ENCODE measurements around the gene RGS10.
"Not testable (repeated sequence)": the region's sequence is repeated elsewhere in the genome, so short reads cannot be mapped to it uniquely, and the experiment has no call there.

The RGS10 gene

GRCh38 chr10:119542357-119542987 lies at the start of gene RGS10:
RGS10 (minus strand) TSS chr10:119542719; CDS start chr10:119542638, 81 bp downstream.
- peaks cover 15% of the 10 kb centered on the region for H3K4me1 ChIP-seq (ENCODE audit: insufficient read depth, low read length)
- H3K36me3 ChIP-seq (ENCODE audit: insufficient read depth, low read length), result no peaks in the 10 kb centered on the region
- H3K9me3 ChIP-seq (ENCODE audit: control insufficient read depth, insufficient read depth, low read length), result no peaks in the 10 kb centered on the region
- H3K9ac ChIP-seq (ENCODE audit: low read depth, low read length), result peak within 1 kb of the TSS; percentile 78

- Histone ChIP-seq H3K4me1 (ENCODE audit: insufficient read depth, low read length) (peaks cover 3% of the 10 kb centered on the region; the same call in 1 of the 2 replicates), H3K9ac (ENCODE audit: low read depth, low read length) (no peak overlapping the region), H3K36me3 (ENCODE audit: insufficient read depth, low read length) (peaks cover 18% of the 10 kb centered on the region), H3K9me3 (ENCODE audit: control insufficient read depth, insufficient read depth, low read length) (no peaks in the 10 kb centered on the region)
These were observed 45.6 kb upstream of the RGS10 start for GRCh38 chr10:119588071-119588470.

- Histone ChIP-seq H3K9me3 (ENCODE audit: control insufficient read depth, insufficient read depth, low read length) (no peaks in the 10 kb centered on the region), H3K36me3 (ENCODE audit: insufficient read depth, low read length) (peaks cover 16% of the 10 kb centered on the region), H3K4me1 (ENCODE audit: insufficient read depth, low read length) (no peaks in the 10 kb centered on the region)
These were observed 35.8 kb upstream of the RGS10 start for GRCh38 chr10:119578355-119578754.

GRCh38 chr10:119575991-119576390 lies 33.5 kb upstream of the RGS10 start:
- H3K9ac ChIP-seq (ENCODE audit: low read depth, low read length), result no peak overlapping the region
- H3K9me3 ChIP-seq (ENCODE audit: control insufficient read depth, insufficient read depth, low read length), result no peaks in the 10 kb centered on the region
- no peaks in the 10 kb centered on the region for H3K4me1 ChIP-seq (ENCODE audit: insufficient read depth, low read length)
- H3K36me3 ChIP-seq (ENCODE audit: insufficient read depth, low read length), result peaks cover 16% of the 10 kb centered on the region; the same call in 1 of the 2 replicates

More at GRCh38 chr10:119578355-119578754, 35.8 kb upstream of the RGS10 start:
- H3K9ac ChIP-seq (ENCODE audit: low read depth, low read length), result no peak overlapping the region

GRCh38 chr10:119575506-119575905 lies 33.0 kb upstream of the RGS10 start:
- Histone ChIP-seq H3K36me3 (ENCODE audit: insufficient read depth, low read length) (peaks cover 16% of the 10 kb centered on the region; the same call in 1 of the 2 replicates), H3K9ac (ENCODE audit: low read depth, low read length) (no peak overlapping the region), H3K4me1 (ENCODE audit: insufficient read depth, low read length) (no peaks in the 10 kb centered on the region), H3K9me3 (ENCODE audit: control insufficient read depth, insufficient read depth, low read length) (no peaks in the 10 kb centered on the region)

GRCh38 chr10:119567978-119568377 lies 25.5 kb upstream of the RGS10 start:
- Histone ChIP-seq H3K36me3 (ENCODE audit: insufficient read depth, low read length) (no peaks in the 10 kb centered on the region), H3K9ac (ENCODE audit: low read depth, low read length) (no peak overlapping the region), H3K9me3 (ENCODE audit: control insufficient read depth, insufficient read depth, low read length) (no peaks in the 10 kb centered on the region), H3K4me1 (ENCODE audit: insufficient read depth, low read length) (no peaks in the 10 kb centered on the region)

GRCh38 chr10:119562097-119562496 lies 19.6 kb upstream of the RGS10 start:
- H3K9ac ChIP-seq (ENCODE audit: low read depth, low read length), result no peak overlapping the region
- H3K4me1 ChIP-seq (ENCODE audit: insufficient read depth, low read length), result no peaks in the 10 kb centered on the region
- no peaks in the 10 kb centered on the region for H3K9me3 ChIP-seq (ENCODE audit: control insufficient read depth, insufficient read depth, low read length)
- H3K36me3 ChIP-seq (ENCODE audit: insufficient read depth, low read length), result no peaks in the 10 kb centered on the region

GRCh38 chr10:119559511-119559910 lies 17.0 kb upstream of the RGS10 start:
- H3K4me1 ChIP-seq (ENCODE audit: insufficient read depth, low read length); H3K9me3 ChIP-seq (ENCODE audit: control insufficient read depth, insufficient read depth, low read length); H3K36me3 ChIP-seq (ENCODE audit: insufficient read depth, low read length); H3K9ac ChIP-seq (ENCODE audit: low read depth, low read length): not testable (repeated sequence)

- H3K36me3 ChIP-seq (ENCODE audit: insufficient read depth, low read length); H3K4me1 ChIP-seq (ENCODE audit: insufficient read depth, low read length); H3K9me3 ChIP-seq (ENCODE audit: control insufficient read depth, insufficient read depth, low read length); H3K9ac ChIP-seq (ENCODE audit: low read depth, low read length): not testable (repeated sequence)
These were observed 13.6 kb upstream of the RGS10 start for GRCh38 chr10:119556081-119556480.

- no peak overlapping the region for H3K9ac ChIP-seq (ENCODE audit: low read depth, low read length)
- peaks cover 3% of the 10 kb centered on the region; the same call in 1 of the 2 replicates for H3K4me1 ChIP-seq (ENCODE audit: insufficient read depth, low read length)
- H3K36me3 ChIP-seq (ENCODE audit: insufficient read depth, low read length), result no peaks in the 10 kb centered on the region
- H3K9me3 ChIP-seq (ENCODE audit: control insufficient read depth, insufficient read depth, low read length), result no peaks in the 10 kb centered on the region
These were observed 12.8 kb upstream of the RGS10 start for GRCh38 chr10:119555178-119555784.

GRCh38 chr10:119550827-119551226 lies 8.3 kb upstream of the RGS10 start:
- Histone ChIP-seq H3K4me1 (ENCODE audit: insufficient read depth, low read length) (peaks cover 3% of the 10 kb centered on the region; the same call in 1 of the 2 replicates), H3K36me3 (ENCODE audit: insufficient read depth, low read length) (no peaks in the 10 kb centered on the region), H3K9me3 (ENCODE audit: control insufficient read depth, insufficient read depth, low read length) (no peaks in the 10 kb centered on the region), H3K9ac (ENCODE audit: low read depth, low read length) (no peak overlapping the region)

GRCh38 chr10:119549247-119549999 lies 6.9 kb upstream of the RGS10 start:
- H3K4me1 ChIP-seq (ENCODE audit: insufficient read depth, low read length), result peaks cover 3% of the 10 kb centered on the region; the same call in 1 of the 2 replicates
- H3K9ac ChIP-seq (ENCODE audit: low read depth, low read length), result no peak overlapping the region
- H3K36me3 ChIP-seq (ENCODE audit: insufficient read depth, low read length), result no peaks in the 10 kb centered on the region
- H3K9me3 ChIP-seq (ENCODE audit: control insufficient read depth, insufficient read depth, low read length), result no peaks in the 10 kb centered on the region

GRCh38 chr10:119546009-119546408 lies 3.5 kb upstream of the RGS10 start:
- Histone ChIP-seq H3K36me3 (ENCODE audit: insufficient read depth, low read length) (no peaks in the 10 kb centered on the region), H3K9ac (ENCODE audit: low read depth, low read length) (no peak overlapping the region), H3K4me1 (ENCODE audit: insufficient read depth, low read length) (no peaks in the 10 kb centered on the region), H3K9me3 (ENCODE audit: control insufficient read depth, insufficient read depth, low read length) (no peaks in the 10 kb centered on the region)

- Histone ChIP-seq H3K4me1 (ENCODE audit: insufficient read depth, low read length) (no peaks in the 10 kb centered on the region), H3K9ac (ENCODE audit: low read depth, low read length) (no peak overlapping the region), H3K9me3 (ENCODE audit: control insufficient read depth, insufficient read depth, low read length) (no peaks in the 10 kb centered on the region), H3K36me3 (ENCODE audit: insufficient read depth, low read length) (no peaks in the 10 kb centered on the region)
These were observed 2.8 kb upstream of the RGS10 start for GRCh38 chr10:119545310-119545709.

Measured in ES-I3 (cell line).